ENCODE data around the gene CFTR. TPM values are rescaled to one million over a fixed set of nuclear protein-coding genes. Genes with fewer than 3 reads are reported as not detected.

Gene CFTR
- total RNA-seq, 2 experiments from 2014 or later: not detected

DNA sequence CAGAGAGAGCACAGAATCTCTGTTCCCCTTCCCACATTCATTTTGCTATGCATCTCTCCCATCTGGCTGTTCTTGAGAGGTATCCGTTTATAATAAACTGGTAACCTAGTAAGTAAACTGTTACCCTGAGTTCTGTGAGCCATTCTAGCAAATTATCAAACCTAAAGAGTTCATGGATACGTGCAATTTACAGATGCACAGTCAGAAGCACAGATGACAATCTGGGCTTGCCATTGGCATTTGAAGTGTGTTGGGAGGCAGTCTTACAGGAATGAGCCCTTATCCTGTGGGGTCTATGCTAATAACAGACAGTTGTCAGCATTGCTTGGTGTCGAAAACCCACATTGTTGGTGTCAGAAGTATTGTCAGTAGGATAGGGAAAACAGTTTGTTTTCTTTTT is 151.8 kb downstream of the CFTR start:
- peaks cover 2% of the 10 kb centered on the region for H3K9me3 Mint-ChIP-seq
- no peak overlapping the region for H3K27ac Mint-ChIP-seq
- H3K27me3 Mint-ChIP-seq: no peaks in the 10 kb centered on the region
- DNase-seq: no peak
- H3K4me1 Mint-ChIP-seq: no peaks in the 10 kb centered on the region
- H3K36me3 Mint-ChIP-seq: no peaks in the 10 kb centered on the region
- no peak overlapping the region for H3K4me3 Mint-ChIP-seq

DNA sequence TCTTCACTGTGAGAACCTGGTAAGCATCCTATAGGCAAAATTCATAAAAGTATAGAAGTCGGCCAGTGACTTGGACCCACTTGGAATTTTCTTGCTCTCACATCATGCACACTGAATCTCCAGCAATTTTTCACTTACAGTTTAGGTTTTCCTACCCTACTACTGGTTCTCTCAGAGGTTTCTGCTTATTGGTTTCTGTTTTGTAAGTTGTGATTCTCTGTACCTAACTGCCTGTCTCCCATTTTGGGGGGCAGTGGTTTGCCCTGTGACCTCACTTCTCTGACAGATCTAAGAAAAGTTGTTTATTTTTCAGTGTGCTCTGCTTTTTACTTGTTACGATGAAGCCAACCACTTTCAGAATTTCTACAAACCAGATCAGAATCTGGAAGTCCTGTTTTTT is 158.1 kb downstream of the CFTR start:
- Mint-ChIP-seq H3K4me1 (no peaks in the 10 kb centered on the region), H3K9me3 (no peaks in the 10 kb centered on the region), H3K27me3 (no peaks in the 10 kb centered on the region), H3K27ac (no peak overlapping the region), H3K4me3 (no peak overlapping the region), H3K36me3 (no peaks in the 10 kb centered on the region)
- no peak for DNase-seq

DNA sequence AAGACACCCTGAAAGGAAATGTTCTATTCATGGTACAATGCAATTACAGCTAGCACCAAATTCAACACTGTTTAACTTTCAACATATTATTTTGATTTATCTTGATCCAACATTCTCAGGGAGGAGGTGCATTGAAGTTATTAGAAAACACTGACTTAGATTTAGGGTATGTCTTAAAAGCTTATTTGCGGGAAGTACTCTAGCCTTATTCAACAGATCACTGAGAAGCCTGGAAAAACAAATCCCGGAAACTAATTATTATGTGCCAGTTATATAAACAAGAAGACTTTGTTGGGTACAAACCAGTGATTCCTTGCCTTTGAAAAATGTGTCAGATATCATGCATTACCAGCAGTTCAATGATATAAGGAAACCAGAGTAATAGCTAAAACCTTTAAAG is 160.1 kb downstream of the CFTR start:
- no peaks in the 10 kb centered on the region for H3K9me3 Mint-ChIP-seq

DNA sequence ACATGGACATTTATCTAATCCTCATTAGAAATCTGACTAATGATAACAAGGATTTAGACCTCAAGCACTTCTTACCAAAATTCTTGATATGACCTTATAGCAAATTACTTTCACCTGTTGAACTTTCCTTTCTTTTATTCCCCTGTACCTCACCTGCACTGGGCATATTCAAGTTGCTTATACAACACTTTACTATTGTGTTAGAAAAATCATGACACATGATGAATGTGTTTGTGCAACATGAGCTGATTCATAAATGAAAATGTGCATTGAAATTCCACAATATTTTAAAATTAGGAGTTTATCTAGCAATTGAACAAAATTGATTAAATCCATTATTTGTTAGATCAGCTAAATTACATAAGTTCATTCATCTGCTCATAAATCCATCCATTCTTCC is 160.6 kb downstream of the CFTR start:
- H3K9me3 Mint-ChIP-seq: no peaks in the 10 kb centered on the region
- H3K27me3 Mint-ChIP-seq: no peaks in the 10 kb centered on the region
- H3K4me1 Mint-ChIP-seq: no peaks in the 10 kb centered on the region
- H3K36me3 Mint-ChIP-seq: no peaks in the 10 kb centered on the region
- H3K27ac Mint-ChIP-seq: no peak overlapping the region
- no peak for DNase-seq
- H3K4me3 Mint-ChIP-seq: no peak overlapping the region

More for the DNA sequence above, 160.1 kb downstream of the CFTR start:
- Mint-ChIP-seq H3K4me3 (no peak overlapping the region), H3K4me1 (no peaks in the 10 kb centered on the region), H3K27me3 (no peaks in the 10 kb centered on the region), H3K36me3 (no peaks in the 10 kb centered on the region), H3K27ac (no peak overlapping the region)
- DNase-seq: no peak

DNA sequence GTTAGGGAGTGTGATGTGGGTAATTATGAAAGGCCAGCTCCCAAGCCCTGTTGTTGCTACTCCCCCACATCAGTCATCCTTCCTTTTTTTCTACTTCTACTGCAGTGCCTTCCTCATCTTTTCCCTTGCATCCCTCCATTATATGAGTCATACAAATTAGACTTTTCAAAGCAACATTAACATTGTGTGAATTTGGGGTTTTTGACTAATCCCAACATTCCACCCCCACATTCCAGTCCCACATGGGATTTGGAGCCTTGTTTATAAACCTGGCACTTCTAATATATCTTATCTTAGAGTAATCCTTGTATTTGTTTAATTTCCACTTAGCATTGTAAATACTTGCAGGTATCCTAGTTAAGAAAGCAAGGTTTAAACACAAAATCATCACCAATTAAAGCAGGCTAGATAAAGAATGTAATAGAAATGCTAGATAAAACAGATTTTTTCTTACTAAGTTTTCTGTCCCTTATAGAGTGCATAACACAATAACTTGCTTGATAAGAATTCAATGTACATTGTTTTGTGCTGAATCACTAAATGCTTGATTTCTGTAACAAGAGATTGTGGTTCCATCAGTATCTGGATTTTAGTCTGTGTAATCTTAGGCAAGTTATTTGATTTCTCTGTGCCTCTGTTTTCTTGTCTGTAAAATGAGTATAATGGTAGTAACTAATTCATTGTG is 165.8 kb downstream of the CFTR start:
- Mint-ChIP-seq H3K27me3 (peaks cover 6% of the 10 kb centered on the region), H3K36me3 (no peaks in the 10 kb centered on the region), H3K9me3 (no peaks in the 10 kb centered on the region), H3K4me3 (no peak overlapping the region), H3K27ac (no peak overlapping the region), H3K4me1 (no peaks in the 10 kb centered on the region)
- no peak for DNase-seq

DNA sequence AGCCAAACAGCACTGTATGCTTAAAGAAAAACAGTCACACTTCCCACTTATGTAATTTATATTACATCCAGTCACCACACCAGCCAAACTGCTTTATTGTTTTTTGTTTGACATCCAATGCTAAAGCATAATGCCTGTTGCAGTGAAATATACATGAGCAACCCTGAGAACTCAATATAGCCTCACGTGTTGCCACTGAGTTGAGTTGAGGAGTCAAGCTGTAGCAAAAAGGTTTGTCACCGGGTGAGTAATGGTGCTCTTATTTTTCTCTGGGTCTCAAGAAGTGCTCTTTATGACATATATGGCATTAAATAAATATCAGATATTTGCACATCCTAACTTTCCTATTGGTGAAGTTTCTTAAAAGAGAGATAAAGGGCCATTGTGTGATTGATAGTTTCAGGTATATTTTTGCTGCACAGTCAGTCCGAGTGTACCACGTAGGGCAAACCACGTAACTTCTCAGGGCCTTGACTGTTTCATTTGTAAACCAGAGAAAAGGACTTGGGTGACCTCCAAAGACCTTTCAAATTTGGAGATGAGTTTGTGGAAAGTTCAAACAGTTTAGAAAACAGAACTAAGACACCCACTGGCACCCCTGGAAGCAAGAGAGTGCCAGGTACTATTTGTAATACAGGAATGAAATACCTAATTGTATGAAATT is 168.5 kb downstream of the CFTR start:
- H3K36me3 Mint-ChIP-seq: no peaks in the 10 kb centered on the region
- peaks cover 6% of the 10 kb centered on the region for H3K27me3 Mint-ChIP-seq
- H3K4me3 Mint-ChIP-seq: no peak overlapping the region
- no peak for DNase-seq
- no peaks in the 10 kb centered on the region for H3K9me3 Mint-ChIP-seq
- H3K27ac Mint-ChIP-seq: no peak overlapping the region
- no peaks in the 10 kb centered on the region for H3K4me1 Mint-ChIP-seq

DNA sequence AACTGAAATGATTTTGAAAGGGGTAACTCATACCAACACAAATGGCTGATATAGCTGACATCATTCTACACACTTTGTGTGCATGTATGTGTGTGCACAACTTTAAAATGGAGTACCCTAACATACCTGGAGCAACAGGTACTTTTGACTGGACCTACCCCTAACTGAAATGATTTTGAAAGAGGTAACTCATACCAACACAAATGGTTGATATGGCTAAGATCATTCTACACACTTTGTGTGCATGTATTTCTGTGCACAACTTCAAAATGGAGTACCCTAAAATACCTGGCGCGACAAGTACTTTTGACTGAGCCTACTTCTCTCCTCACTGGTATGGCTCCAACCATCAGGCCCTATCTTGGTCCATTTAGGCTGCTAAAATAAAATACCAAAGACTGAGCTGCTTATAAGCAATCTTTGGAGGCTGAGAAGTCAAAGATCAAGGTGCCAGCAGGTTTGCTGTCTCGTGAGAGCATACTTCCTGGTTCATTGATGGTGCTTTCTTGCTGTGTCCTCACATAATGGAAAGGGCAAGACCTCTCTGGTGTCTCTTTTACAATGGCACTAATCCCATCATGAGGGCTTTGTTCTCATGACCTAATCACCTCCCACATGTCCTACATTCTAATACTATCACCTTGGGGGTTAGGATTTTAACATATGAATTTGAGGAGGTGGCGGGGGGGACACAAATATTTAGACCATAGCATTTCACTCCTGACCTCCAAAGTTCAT is 173.3 kb downstream of the CFTR start:
- Mint-ChIP-seq H3K36me3 (no peaks in the 10 kb centered on the region), H3K4me3 (no peak overlapping the region), H3K4me1 (no peaks in the 10 kb centered on the region), H3K27ac (no peak overlapping the region), H3K9me3 (no peaks in the 10 kb centered on the region), H3K27me3 (no peaks in the 10 kb centered on the region)
- DNase-seq: no peak

DNA sequence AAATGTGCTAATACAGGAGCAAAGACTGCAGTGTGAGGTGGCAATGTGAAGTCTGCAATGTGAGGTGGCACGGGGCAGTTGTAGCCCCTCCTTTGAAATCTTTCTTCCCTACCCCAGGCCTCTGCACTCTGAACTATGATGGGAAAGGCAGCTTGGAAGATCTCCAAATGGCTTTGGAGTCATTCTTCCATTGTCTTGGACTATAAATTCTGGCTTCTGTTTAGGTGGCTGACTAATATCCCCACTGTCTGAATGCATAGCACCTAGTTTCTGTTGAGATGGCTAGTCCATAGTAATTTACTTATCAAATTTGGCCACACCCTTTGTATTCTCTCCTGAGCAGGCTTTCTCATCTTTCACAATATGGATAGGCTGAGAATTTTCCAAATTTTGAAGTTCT is 175.0 kb downstream of the CFTR start:
- DNase-seq: no peak
- no peaks in the 10 kb centered on the region for H3K36me3 Mint-ChIP-seq
- no peak overlapping the region for H3K27ac Mint-ChIP-seq
- no peaks in the 10 kb centered on the region for H3K9me3 Mint-ChIP-seq
- no peak overlapping the region for H3K4me3 Mint-ChIP-seq
- H3K27me3 Mint-ChIP-seq: no peaks in the 10 kb centered on the region
- H3K4me1 Mint-ChIP-seq: no peaks in the 10 kb centered on the region

DNA sequence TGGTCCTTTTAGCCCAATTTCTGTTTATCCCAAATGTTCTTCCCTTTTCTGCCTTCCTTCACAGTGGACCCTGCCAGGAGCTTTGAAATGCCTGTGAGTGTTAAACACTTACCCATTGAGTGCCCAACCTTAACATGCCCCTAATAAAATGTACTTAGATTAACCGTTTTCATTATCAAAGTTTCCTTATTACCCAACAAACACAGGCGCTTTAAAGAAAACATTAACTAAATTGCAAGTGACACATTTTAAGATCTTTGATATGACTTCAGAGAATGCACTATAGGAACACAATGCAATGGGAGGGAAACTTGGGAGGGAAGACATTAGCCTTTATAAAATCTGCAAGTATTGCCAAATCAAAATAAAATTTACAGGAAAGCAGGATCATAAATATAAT is 177.0 kb downstream of the CFTR start:
- Mint-ChIP-seq H3K4me3 (no peak overlapping the region), H3K27ac (no peak overlapping the region), H3K4me1 (no peaks in the 10 kb centered on the region), H3K9me3 (no peaks in the 10 kb centered on the region), H3K36me3 (no peaks in the 10 kb centered on the region), H3K27me3 (no peaks in the 10 kb centered on the region)
- DNase-seq: no peak

DNA sequence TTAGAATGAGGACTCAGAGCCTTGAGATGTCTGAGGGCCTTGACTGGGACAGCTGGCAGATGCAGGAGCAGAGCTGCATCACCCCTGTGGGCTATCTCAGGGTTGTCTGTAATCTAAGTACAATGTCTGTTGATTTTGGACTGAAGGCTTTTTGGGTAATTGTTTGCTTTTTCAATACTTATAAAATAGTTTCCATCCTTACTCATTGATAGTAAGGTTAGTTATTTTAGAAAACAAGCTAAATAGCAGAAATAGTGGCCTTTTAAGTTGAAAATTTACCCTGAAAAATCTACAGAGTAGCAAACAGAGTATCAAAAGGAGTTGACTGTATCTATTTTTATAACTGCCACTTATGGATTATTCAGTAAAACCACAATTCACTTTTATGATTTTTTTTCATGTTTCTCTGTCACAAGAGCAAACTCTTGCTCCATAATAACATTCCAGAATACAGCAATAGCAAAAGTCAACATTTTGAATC is 179.7 kb downstream of the CFTR start:
- H3K27ac Mint-ChIP-seq: no peak overlapping the region
- H3K9me3 Mint-ChIP-seq: no peaks in the 10 kb centered on the region
- H3K27me3 Mint-ChIP-seq: peaks cover 3% of the 10 kb centered on the region
- no peak overlapping the region for H3K4me3 Mint-ChIP-seq
- H3K36me3 Mint-ChIP-seq: no peaks in the 10 kb centered on the region
- DNase-seq: no peak
- no peaks in the 10 kb centered on the region for H3K4me1 Mint-ChIP-seq

DNA sequence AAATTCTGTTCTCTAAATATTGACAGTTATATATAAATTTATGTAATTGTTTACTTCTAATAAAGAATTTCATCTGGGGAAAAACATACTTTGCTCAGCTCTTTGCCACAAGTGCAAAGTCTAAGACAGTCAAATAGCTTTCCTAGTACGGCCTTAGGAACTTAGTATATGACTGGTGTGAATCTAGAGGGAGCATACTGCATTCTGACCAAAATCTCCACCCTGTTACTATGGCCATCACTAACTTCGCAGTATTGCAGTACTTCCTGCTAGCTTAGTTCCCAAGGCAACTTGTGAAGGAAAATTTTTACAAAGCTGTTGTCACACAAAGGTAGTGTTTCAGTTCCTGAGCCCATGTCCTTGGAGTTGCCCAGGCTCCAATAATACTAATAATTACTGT is 181.5 kb downstream of the CFTR start:
- no peaks in the 10 kb centered on the region for H3K36me3 Mint-ChIP-seq
- H3K4me1 Mint-ChIP-seq: no peaks in the 10 kb centered on the region
- H3K9me3 Mint-ChIP-seq: no peaks in the 10 kb centered on the region
- peaks cover 3% of the 10 kb centered on the region for H3K27me3 Mint-ChIP-seq
- H3K27ac Mint-ChIP-seq: no peak overlapping the region
- H3K4me3 Mint-ChIP-seq: no peak overlapping the region
- DNase-seq: no peak

DNA sequence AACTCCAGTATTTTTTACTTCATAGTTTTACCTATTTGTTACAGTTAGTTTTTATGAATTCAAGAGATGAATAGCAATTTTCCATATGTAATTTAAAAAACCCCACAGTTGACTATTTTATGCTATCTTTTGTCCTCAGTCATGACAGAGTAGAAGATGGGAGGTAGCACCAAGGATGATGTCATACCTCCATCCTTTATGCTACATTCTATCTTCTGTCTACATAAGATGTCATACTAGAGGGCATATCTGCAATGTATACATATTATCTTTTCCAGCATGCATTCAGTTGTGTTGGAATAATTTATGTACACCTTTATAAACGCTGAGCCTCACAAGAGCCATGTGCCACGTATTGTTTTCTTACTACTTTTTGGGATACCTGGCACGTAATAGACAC is 184.2 kb downstream of the CFTR start:
- Mint-ChIP-seq H3K27me3 (peaks cover 3% of the 10 kb centered on the region), H3K4me3 (no peak overlapping the region), H3K27ac (no peak overlapping the region), H3K4me1 (no peaks in the 10 kb centered on the region), H3K9me3 (no peaks in the 10 kb centered on the region), H3K36me3 (no peaks in the 10 kb centered on the region)
- no peak for DNase-seq

DNA sequence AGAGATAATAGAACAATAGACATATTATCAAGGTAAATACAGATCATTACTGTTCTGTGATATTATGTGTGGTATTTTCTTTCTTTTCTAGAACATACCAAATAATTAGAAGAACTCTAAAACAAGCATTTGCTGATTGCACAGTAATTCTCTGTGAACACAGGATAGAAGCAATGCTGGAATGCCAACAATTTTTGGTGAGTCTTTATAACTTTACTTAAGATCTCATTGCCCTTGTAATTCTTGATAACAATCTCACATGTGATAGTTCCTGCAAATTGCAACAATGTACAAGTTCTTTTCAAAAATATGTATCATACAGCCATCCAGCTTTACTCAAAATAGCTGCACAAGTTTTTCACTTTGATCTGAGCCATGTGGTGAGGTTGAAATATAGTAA is 185.5 kb downstream of the CFTR start:
- Mint-ChIP-seq H3K9me3 (no peaks in the 10 kb centered on the region), H3K27me3 (peaks cover 3% of the 10 kb centered on the region), H3K36me3 (no peaks in the 10 kb centered on the region), H3K4me1 (no peaks in the 10 kb centered on the region), H3K4me3 (no peak overlapping the region), H3K27ac (no peak overlapping the region)
- DNase-seq: no peak

DNA sequence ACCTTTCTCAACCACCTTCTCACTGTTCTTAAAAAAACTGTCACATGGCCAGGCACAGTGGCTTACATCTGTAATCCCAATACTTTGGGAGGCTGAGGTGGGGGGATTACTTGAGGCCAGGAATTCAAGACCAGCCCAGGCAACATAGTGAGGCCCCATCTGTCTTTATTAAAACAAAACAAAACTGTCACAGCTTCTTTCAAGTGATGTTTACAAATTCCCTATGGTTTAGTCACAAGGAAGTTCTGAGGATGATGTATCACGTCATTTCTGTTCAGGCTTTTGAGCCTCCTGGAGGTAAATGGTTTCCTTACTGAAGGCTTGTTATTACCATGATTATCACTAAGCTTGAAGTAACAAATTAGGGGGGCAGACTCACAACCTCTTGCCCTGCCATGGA is 186.2 kb downstream of the CFTR start:
- H3K27ac Mint-ChIP-seq: no peak overlapping the region
- no peak for DNase-seq
- no peaks in the 10 kb centered on the region for H3K36me3 Mint-ChIP-seq
- no peak overlapping the region for H3K4me3 Mint-ChIP-seq
- peaks cover 3% of the 10 kb centered on the region for H3K27me3 Mint-ChIP-seq
- no peaks in the 10 kb centered on the region for H3K4me1 Mint-ChIP-seq
- H3K9me3 Mint-ChIP-seq: no peaks in the 10 kb centered on the region

DNA sequence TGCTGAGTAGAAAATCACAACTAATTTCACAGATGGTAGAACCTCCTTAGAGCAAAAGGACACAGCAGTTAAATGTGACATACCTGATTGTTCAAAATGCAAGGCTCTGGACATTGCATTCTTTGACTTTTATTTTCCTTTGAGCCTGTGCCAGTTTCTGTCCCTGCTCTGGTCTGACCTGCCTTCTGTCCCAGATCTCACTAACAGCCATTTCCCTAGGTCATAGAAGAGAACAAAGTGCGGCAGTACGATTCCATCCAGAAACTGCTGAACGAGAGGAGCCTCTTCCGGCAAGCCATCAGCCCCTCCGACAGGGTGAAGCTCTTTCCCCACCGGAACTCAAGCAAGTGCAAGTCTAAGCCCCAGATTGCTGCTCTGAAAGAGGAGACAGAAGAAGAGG is 186.9 kb downstream of the CFTR start:
- Mint-ChIP-seq H3K4me1 (no peaks in the 10 kb centered on the region), H3K27me3 (peaks cover 3% of the 10 kb centered on the region), H3K4me3 (no peak overlapping the region), H3K36me3 (no peaks in the 10 kb centered on the region), H3K9me3 (no peaks in the 10 kb centered on the region), H3K27ac (no peak overlapping the region)
- no peak for DNase-seq
